NCI-H345 (cell line): ENCODE results near the gene ANAPC4.
"Not testable (repeated sequence)": the region's sequence is repeated elsewhere in the genome, so short reads cannot be mapped to it uniquely, and the experiment has no call there.

ENCODE experiments used
- DNase-seq: peaks from one replicate; lab custom pipeline; 2025; lab: John Stamatoyannopoulos, UW

The ANAPC4 gene, protein sequence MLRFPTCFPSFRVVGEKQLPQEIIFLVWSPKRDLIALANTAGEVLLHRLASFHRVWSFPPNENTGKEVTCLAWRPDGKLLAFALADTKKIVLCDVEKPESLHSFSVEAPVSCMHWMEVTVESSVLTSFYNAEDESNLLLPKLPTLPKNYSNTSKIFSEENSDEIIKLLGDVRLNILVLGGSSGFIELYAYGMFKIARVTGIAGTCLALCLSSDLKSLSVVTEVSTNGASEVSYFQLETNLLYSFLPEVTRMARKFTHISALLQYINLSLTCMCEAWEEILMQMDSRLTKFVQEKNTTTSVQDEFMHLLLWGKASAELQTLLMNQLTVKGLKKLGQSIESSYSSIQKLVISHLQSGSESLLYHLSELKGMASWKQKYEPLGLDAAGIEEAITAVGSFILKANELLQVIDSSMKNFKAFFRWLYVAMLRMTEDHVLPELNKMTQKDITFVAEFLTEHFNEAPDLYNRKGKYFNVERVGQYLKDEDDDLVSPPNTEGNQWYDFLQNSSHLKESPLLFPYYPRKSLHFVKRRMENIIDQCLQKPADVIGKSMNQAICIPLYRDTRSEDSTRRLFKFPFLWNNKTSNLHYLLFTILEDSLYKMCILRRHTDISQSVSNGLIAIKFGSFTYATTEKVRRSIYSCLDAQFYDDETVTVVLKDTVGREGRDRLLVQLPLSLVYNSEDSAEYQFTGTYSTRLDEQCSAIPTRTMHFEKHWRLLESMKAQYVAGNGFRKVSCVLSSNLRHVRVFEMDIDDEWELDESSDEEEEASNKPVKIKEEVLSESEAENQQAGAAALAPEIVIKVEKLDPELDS

DNA sequence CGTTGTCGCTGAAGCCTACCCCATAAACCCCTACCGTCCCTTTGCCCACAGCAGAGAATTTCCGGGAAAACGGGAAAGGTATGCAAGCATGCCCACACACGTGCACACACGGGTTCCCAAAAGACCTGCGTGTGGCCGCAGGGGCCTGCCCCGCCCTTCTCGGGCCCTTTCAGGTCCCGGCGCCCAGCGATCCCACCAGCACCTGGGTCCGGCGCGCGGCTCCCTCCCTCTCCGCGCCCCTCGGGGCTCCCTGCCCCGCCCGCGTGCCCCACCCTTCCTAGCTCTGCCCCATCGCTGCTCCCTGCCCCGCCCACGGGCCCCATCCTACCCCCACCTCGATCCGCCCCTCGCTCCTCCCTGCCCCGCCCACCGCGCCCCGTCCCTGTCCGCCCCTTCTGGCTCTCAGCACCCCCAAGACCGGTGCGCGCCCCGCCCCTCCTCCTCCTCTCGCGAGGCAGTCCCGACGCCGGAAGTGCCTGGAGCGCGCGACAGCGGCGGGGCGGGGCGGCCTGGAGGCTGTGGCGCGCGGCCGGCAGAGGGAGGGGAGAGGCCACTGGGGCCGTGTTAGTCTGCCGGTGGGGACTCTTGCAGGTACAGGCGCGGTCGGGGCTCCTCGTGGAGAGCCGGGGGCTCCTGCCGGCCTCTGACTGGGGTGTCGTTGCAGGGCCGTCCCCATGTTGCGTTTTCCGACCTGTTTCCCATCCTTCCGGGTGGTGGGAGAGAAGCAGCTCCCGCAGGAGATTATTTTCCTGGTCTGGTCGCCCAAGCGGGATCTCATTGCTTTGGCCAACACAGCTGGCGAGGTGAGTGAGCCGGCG lies at the start of gene ANAPC4:
Gene ANAPC4 (plus strand): TSS at position 510 of the 818 bp plus-strand sequence. CDS start 165 bp downstream, at position 675.
- DNase-seq, result peak; percentile 90

DNA sequence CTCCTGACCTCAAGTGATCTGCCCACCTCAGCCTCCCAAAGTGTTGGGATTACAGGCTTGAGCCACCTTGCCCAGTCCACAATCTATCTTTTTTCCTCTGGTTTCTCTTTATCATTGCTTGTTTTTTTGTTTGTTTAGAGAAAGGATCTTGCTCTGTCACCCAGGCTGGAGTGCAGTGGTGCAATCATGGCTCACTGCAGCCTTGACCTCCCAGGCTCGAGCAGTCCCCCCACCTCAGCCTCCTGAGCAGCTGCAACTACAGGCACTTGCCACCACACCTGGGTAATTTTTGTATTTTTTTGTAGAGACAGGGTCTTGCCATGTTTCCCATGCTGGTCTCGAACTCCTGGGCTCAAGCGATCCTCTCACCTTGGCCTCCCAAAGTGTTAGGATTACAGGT lies 48.6 kb upstream of the ANAPC4 start:
- DNase-seq, result not testable (repeated sequence)

DNA sequence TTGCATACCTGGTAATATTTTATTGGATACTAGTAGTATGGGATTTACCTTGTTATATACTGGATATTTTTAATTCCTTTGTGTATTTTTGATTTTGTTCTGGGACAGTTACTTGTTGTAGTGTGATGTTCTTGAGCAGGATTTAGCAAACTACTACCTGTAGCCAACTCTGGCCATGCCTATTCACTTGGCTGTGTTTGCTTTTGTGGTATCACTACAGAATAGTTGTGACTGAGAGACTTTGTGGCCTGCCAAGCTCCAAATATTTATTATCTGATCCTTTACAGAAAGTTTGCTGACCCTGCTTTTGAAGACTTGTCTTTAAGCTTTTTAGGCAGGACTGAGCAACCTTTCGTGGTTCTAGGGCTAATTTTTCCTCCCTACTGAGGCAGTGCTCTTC lies 46.7 kb upstream of the ANAPC4 start:
- DNase-seq, result no peak

DNA sequence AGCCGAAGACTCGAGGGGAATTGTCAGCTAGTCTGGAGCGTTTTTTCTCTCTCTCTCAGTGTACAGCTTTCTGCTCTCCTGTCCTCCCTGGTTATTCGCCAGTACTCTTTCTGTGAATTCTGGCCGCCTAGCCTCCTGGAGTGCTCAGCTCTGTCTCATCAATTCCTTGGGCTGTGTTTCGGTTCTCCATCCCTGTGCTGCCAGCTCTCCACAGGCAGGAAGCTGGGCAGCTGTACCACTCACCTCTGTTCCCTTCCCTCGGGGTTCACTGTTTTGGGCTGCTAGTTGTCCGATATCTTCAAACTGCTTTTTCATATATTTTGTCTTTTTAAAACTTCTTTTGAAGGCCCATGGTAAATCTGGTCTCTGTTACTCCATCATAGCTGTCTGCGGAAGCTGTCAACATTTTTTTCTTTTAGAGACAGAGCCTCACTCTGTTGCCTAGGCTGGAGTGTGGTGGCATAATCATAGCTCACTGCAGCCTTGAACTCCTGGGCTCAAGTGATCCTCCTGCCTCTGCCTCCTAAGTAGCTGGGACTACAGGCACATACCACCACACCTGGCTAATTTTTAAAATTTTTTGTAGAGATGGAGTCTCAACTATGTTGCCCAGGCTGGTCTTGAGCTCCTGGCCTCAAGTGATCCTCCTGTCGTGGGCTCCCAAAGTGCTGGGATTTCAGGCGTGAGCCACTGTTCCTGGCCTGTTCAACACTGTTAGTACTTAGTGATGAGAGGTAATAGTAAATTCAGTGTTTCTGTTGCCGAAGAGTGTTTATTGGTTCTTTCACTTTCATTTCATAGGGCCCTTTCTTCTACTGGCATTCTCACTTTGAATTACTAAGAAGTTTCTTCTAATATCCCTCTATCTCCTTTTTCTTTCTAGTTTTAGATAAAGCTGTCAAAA lies 45.9 kb upstream of the ANAPC4 start:
- no peak for DNase-seq

DNA sequence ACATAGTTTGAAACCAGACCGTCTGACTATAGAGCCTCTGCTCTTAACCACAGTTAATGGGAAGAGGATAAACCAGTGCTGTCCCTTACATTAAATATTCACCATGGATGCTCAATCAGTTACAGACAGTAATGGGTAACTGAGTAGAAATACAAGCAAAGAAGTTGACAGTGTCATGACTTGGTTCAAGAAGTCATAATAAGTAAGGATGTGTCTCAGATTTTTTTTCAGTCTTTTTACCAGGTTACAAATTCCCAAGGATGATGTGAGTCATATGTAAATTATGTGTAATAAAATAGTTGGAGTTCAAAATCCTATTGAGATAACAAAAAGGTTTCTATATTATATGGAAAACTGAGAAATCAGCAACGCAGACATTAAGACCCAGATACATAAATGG lies 33.4 kb upstream of the ANAPC4 start:
- no peak for DNase-seq

DNA sequence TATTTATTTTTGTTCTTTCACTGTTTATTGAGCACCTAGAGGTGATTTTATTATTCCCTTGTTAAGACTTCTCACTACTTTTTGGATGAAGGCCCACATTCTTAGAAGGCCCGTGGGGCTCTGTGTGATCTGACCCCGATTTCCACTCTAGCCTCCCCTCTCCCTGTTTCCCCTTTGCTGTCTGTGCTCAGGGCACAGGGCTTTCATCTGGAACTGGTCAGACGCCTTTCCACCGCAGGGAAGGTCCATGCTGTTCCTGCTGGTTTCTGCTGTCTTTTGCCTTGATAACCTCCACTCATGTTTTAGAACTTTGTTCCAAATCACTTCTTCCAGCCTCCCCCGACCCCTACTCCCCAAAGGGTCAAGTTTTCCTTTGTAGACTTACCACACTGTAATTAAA lies 31.3 kb upstream of the ANAPC4 start:
- DNase-seq, result no peak

DNA sequence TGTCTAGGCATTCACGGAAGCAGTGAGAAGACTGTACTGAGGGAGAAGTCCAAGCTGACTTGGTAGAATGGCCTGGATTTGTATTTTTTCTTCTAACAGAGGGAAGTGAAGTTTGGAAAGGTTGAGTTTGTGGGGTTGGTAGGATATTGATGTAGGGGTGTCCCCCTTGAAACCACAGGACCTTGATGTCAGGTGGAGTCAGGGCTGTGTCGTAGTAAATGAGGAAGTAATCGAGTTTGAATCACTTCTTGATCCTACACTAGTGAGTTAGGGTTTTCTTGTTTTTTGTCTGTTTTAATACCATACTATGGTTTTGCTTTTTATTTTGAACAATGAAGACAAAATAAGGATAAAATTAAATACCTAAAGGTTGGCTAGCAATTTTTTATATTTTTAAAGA lies 30.1 kb upstream of the ANAPC4 start:
- no peak for DNase-seq

DNA sequence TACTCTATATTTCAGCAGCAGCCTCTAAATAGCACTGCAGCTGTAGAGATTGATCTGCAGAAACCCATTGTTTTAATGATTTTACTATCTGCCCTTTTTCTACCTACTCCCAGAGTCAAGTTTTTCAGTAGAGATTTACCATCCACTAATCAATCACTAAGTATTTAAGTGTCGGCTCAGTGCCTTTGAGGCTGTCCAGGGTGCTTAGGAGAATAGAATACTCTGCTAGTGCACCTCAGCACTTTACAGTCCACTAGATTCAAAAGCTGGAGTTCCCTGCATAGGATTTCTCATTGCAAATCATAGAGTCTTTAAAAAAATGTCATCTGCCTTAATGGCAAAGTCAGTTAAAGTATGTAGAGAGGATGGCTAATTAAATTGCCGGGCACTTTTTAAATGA lies 29.6 kb upstream of the ANAPC4 start:
- DNase-seq, result no peak

DNA sequence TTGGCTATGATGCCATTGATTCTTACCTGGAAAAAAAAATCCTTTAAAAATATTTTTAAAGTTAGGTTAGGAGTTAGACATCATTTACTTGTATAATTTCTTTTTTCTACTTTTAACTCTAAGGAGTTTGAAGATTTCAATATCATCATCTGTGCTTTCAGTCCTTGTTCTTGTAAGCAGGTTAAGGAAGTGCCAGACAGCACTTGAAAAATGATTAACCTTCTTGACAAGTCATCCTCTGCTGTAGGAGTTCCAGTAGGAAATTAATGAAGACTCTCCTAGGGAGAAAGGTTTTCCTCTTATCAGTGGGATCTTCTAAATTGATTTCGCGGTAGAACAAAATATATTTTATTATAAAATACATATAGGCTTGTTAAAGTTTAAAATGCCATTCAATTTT lies 29.1 kb upstream of the ANAPC4 start:
- DNase-seq, result no peak

DNA sequence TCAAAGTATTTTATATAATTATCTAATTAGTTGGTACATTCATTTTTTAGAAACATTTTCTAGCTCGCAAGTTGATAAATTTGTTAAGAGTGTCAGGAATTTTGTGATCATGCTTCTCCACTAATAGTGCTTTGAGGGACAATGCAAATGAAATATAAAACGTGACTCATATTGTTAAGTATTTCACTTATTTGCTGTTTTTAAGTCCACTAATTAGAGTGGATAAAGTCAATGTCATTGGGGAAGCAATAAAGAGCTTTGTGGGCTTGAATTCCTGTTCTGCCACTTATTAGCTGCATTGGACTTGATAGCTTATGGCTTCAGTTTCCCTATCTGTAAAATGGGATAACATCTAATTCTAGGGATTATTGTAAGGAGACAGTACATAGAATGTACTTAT lies 26.5 kb upstream of the ANAPC4 start:
- DNase-seq, result no peak

DNA sequence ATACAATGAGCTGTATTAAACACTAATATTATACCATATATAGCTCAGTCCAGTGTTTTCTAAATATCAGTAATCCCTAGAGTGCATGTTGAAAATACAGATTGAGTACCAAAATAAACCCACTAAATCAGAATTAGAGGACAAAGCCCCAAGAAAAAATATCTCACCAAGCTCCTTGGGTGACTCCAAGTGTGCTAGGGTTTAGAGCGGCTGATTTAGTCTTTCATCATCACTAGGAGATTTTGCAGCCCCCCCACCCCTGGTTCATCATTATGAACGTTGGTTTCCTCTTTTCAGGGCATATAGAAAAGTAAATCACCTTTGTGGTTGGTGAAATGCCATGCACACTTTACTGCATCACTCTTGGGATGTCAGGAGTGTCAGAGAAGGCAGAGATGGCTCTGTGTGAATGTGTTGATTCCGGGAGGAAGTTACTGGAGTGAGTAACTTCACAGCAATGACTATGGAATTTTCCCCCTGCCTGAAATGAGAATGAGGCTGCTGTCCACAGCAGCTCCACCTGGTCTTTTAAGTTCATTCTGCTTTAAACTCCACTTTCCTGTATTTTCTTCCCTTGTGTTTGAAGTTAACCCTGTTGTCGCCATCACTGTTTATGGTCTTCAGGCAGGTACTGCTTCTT lies 25.2 kb upstream of the ANAPC4 start:
- no peak for DNase-seq

DNA sequence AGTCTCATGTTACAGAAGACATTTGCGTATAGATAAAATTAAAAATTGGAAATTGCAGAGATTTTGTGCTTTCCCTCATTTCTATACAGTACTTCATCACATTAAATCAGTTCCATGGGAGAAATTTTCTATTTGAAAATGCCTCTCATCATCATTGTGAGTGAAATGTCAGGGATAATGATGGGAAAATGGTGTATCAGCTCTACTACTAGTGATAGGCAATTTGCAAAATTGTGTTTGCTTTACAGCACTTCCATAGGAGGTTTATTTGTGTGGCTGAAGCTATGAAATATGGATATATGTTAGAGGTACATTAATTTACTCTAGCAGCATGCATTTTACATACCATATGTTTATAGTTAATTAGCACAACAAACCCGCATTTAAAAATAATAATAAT lies 21.0 kb upstream of the ANAPC4 start:
- no peak for DNase-seq

DNA sequence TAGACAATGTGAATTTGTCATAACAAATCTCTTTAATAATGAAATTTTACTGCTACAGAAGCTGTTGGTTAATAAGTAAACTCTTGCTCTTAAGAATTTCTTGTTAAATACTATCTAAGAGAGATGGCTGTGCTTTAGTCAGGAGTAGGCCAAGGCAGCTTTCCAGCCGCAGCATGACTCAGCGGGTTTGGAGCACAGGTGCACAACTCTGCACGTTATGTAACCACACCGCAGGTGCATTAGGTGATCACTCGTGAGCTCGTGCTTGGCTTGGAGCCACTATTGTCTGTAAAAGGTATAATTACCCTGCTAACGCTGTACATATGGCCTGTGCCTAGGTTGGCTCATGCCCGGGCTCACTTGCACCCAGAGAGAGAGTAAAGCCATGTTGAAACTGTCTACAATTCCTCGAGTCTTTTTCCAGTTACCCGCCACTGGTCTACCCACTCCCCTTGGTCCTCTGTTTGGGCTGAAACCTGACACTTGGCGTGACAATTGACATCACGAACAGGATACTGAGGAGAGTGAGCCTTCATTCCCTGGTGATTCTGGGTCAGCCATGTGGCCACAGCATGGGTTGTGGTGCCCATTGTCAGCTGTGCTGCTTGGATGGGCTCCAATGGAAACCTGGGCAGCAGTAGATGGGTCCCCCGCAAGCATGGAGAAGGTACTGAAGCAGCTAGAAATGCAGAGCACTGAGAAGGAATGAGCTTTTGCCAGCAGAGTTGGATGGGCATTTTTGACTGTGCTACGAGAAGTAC lies 18.4 kb upstream of the ANAPC4 start:
- DNase-seq, result peak; percentile 52

DNA sequence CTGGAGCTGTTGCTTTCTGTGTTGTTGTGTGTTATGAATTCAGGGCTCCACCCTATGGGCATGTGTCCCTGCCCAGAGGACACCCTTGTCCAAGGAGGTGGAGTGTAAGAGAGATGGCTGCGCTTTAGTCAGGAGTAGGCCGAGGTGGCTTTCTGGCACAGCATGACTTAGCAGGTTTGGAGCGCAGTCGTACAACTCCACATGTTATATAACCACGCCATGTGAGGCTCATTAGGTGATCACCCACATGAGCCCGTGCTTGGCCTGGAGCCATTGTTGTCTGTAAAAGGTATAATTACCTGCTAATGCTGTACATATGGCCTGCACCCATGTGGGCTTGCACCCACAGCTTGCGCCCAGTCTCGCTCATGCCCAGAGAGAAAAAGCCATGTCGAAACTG lies 15.8 kb upstream of the ANAPC4 start:
- DNase-seq, result no peak

DNA sequence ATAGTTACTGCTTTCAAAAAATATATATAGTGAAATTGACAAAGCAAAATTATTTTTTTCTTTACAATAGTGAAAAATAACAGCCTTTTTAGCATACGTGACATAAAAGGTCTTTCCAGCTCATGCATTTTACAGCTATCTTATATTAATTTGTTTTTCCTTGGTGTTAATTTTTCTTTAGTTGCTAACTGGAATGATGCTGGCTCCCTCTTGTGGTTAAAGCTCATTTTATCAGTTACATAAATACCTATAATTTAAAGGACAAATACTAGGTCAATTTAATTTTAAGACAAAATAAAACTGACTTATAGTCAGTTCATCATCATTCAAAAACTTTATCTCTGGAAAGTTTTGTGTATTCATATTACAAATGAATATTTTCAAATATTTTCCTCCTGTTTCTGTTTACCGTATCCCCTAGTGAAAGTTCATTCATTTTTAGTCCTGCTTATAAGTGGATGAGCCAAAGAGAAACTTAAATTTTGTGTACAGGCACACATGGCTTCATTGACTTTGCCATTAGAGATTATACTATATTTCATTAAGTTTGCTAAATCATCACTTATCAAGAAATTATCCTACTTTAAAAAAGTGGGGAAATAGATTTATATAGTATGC lies 9.9 kb upstream of the ANAPC4 start:
- DNase-seq, result peak; percentile 13

DNA sequence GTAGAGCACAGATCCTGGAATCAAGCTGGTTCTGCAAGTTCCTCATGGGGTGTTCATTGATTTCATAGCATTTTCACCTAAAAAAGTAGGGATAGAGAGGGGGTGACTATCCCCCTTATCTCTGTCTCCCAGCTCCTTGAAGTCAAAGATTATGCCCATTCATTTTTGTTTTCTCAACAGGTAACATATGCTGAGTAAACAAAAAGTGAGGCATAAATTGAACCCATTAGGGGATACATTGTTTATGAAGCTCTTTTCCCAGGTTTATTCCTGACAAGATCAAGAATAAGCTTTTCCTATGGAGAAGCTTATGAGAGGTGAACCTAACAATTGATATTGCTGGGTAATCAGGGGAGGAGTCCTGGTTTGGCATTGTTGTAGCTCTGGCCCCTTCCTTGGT lies 9.2 kb upstream of the ANAPC4 start:
- DNase-seq, result no peak

DNA sequence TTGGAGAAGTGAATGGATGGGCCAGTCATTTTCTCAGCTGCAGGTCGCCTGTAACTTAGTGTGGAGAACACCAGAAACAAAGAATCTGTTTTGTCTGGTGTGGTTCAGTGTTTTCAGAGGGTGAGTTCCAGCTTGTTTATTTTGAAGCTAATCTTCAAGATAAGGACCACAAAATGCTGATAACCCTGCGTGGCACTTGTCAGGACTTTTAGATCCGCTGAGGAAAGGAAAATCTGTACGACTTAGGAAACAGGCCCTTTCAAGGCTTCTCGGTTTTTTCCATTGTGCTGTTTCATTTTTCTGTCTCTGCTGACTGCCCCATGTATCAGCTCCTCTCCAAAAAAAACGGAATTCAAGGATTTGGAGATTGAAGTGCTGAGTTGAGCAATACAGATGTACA lies 8.7 kb upstream of the ANAPC4 start:
- no peak for DNase-seq

DNA sequence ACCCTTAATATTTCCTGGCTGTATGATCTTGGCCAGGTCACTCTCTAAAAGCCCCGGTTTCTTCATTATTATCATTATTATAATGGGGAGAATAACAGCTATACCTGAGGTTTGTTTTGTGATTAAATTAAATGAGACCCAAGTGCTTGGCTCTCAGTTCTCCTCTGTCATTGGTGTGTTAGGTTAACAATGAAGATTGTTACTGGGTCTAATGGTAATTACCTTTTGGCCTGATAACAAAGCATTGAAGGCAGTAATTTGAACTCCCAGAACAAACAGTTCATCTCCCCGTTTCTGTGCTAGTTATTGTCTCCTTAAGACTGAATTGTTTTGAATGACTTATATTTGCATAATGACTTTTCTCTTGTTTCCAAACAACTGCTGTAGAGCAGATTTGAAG lies 6.8 kb upstream of the ANAPC4 start:
- DNase-seq, result no peak

DNA sequence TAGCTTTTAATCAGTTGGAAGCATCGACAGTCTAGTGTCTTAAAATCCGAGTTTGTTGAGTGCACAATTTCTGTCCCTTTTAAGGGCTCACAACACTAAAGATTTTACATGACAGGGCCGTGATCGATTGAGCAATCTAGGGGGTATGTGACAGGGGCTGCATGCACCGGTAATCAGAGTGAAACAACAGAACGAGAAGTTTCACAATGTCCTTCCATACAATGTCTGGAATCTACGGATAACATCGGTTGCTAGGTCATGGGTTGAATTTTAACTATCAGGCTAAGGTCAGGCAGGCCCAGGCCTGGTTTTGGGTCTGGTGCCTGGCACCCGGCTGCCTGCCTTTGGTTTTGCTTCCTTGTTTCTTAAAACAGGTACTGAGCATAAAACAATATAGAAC lies 4.5 kb upstream of the ANAPC4 start:
- DNase-seq, result not testable (repeated sequence)
